BLaER1 treated with 17β-estradiol and CSF1 and Interleukin-3, amounts not matched to agents 10 nM and 100 nM (cell line): ENCODE data around the gene PTPRK.

Experiments
- H3K27ac ChIP-seq, 11 experiments: shearing (Covaris generic); formaldehyde crosslinking; 2 replicates each; pipeline ENCODE4 v1.8.1; 2022
- H3K27me3 ChIP-seq, 11 experiments: shearing (Covaris generic); formaldehyde crosslinking; 2 replicates each; pipeline ENCODE4 v1.8.1; 2022
- H3K36me3 ChIP-seq, 11 experiments: shearing (Covaris generic); formaldehyde crosslinking; 2 replicates each; pipeline ENCODE4 v1.8.1; 2022
- H3K4me1 ChIP-seq, 10 experiments: shearing (Covaris generic); formaldehyde crosslinking; 2 replicates each; pipeline ENCODE4 v1.8.1; 2022
- H3K4me2 ChIP-seq, 11 experiments: shearing (Covaris generic); formaldehyde crosslinking; 2 replicates each; pipeline ENCODE4 v1.8.1; 2022
- H3K4me3 ChIP-seq, 10 experiments: shearing (Covaris generic); formaldehyde crosslinking; 2 replicates each; pipeline ENCODE4 v1.8.1; 2022
- H3K9ac ChIP-seq, 11 experiments: shearing (Covaris generic); formaldehyde crosslinking; 2 replicates each; pipeline ENCODE4 v1.8.1; 2022
- H3K9me3 ChIP-seq, 11 experiments: shearing (Covaris generic); formaldehyde crosslinking; replicated peaks in 1 of 11; 2 replicates each; pipeline ENCODE4 v1.8.1; 2022
- H4K20me1 ChIP-seq, 11 experiments: shearing (Covaris generic); formaldehyde crosslinking; 2 replicates each; pipeline ENCODE4 v1.8.1; 2022
- Cebpa-rat ChIP-seq, 11 experiments: shearing (Covaris generic); IDR thresholded peaks; 2 replicates each; pipeline ENCODE4 v1.8.1; 2022

PTPRK gene

GRCh38 chr6:128483472-128484135 is 36.8 kb downstream of the PTPRK start:
- H3K4me1 ChIP-seq: peaks cover 0 to 14% (median 6%) of the 10 kb centered on the region in 10 experiments; a peak in 10 of 20 replicates
- TF ChIP-seq Cebpa-rat (IDR thresholded peaks at IDR 0.05): no peak
- H4K20me1 ChIP-seq: no peaks in the 10 kb centered on the region
- H3K27me3 ChIP-seq: no peaks in the 10 kb centered on the region
- H3K4me2 ChIP-seq: no peak overlapping the region
- H3K9ac ChIP-seq: no peak overlapping the region
- H3K9me3 ChIP-seq: no peaks in the 10 kb centered on the region
- H3K4me3 ChIP-seq: no peak overlapping the region
- H3K36me3 ChIP-seq: no peaks in the 10 kb centered on the region
- no peak overlapping the region for H3K27ac ChIP-seq

- TF ChIP-seq Cebpa-rat (IDR thresholded peaks at IDR 0.05): no peak
- Histone ChIP-seq H3K9ac (no peak overlapping the region), H3K27ac (no peak overlapping the region), H3K9me3 (no peaks in the 10 kb centered on the region), H3K27me3 (no peaks in the 10 kb centered on the region), H3K4me1 (peaks cover 0 to 19% (median 6%) of the 10 kb centered on the region in 10 experiments; a peak in 10 of 20 replicates), H3K36me3 (no peaks in the 10 kb centered on the region), H3K4me2 (no peak overlapping the region), H4K20me1 (no peaks in the 10 kb centered on the region), H3K4me3 (no peak overlapping the region)
Measured at GRCh38 chr6:128482642-128483041, 37.8 kb downstream of the PTPRK start.

DNA sequence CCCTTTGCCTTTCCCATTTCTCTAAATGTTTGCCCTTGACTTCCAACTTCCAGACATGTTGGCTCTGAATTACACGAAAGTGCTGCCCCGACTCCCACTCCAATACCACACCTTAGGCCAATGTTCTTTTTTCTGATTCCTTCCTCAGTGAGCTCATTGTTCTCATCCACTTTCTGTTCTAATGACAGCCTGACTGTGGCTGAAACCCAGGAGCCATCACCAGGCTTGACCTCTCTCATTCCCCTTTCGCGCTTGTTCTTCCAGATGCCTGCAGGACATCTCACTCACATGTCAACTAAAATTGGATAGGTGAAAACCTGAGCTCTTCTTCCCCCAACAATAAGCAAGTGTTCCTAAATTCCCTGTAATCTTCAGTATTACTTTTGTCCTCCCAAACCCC is 40.4 kb downstream of the PTPRK start:
- TF ChIP-seq Cebpa-rat (IDR thresholded peaks at IDR 0.05): no peak
- Histone ChIP-seq H3K27ac (no peak overlapping the region), H3K27me3 (no peaks in the 10 kb centered on the region), H3K4me2 (no peak overlapping the region), H3K36me3 (no peaks in the 10 kb centered on the region), H3K4me1 (peaks cover 0 to 9% (median 2%) of the 10 kb centered on the region in 10 experiments; a peak in 8 of 20 replicates), H3K4me3 (no peak overlapping the region), H3K9ac (no peak overlapping the region), H3K9me3 (no peaks in the 10 kb centered on the region), H4K20me1 (no peaks in the 10 kb centered on the region)

DNA sequence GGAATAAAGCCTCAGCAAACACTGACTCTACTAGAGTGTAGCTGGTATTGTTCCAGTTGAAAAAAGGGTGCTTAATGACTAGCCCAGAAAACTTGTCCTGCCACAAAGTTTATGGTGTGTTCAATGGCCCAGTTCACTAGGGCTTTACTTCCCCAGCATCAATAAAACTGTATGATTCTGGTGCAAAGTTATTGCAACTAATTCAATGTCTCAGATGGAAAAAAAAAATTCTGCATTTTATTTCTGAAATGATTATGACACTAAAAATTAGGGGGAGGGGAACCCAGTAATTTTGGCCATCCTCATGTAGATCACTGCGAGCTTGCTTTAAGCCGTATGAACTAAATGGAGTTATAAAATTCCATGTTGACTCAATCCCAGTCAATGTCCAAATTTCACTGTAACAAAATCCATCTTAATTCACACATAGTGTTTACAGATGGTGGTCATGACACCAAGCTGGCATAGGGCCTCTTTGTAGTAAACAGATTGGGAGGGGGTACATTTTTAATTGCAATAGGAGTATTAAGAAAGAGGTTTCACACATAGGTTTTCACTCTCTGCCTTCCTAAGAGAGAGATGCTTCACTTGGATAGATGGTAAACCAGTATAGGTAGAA is 41.2 kb downstream of the PTPRK start:
- no peak for TF ChIP-seq Cebpa-rat (IDR thresholded peaks at IDR 0.05)
- peak overlapping the region in 8 of 11 experiments; percentile 9 to 64 (median 48); a peak in 12 of 22 replicates for H3K4me2 ChIP-seq

DNA sequence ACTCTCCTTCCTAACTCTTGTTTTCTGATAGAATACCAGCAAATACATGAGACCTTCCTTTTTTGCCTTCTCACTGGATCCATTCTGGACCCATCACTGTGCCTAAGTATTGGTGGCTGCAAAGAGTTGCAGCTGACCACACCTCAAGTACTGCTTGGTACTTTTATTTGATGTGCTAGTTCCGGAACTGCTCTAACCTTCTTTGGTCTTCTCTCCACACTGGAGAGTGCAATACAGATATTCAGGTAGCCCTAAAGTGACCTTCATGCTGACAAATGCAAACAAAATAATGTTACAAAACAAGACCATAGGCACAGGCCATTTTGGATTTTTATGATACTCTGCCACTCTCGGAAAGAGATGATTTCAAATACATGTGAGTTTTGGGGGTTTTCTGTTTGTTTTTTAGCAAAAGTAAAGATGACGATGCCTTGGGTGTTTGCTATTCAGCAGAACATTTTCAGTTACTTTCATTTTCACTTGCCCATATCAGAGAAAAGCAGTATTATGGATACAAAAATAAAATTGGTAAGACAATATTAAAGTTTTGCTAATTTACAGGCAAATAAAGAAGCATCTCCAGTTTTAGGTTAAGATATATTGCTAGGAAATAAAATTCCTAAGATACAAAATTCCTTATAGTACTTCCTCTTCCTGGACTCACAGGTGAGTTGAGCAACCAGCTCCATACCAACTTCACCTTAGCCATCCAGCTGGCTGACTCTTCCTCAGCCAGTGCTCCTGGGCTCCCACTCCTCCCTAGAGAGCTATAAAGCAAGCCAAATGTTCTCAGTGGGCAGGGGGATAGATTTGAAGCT is 42.0 kb downstream of the PTPRK start:
- H4K20me1 ChIP-seq: no peaks in the 10 kb centered on the region
- no peaks in the 10 kb centered on the region for H3K9me3 ChIP-seq
- no peak for TF ChIP-seq Cebpa-rat (IDR thresholded peaks at IDR 0.05)
- H3K4me2 ChIP-seq: peak overlapping the region in 9 of 11 experiments; percentile 9 to 64 (median 45); a peak in 13 of 22 replicates
- H3K9ac ChIP-seq: no peak overlapping the region
- no peaks in the 10 kb centered on the region for H3K27me3 ChIP-seq
- H3K27ac ChIP-seq: no peak overlapping the region
- no peak overlapping the region for H3K4me3 ChIP-seq
- no peaks in the 10 kb centered on the region for H3K36me3 ChIP-seq
- H3K4me1 ChIP-seq: peaks cover 0 to 9% (median 2%) of the 10 kb centered on the region in 10 experiments; a peak in 8 of 20 replicates

More for the DNA sequence above, 41.2 kb downstream of the PTPRK start:
- Histone ChIP-seq H3K27me3 (no peaks in the 10 kb centered on the region), H3K4me3 (no peak overlapping the region), H3K27ac (no peak overlapping the region), H3K36me3 (no peaks in the 10 kb centered on the region), H3K9ac (no peak overlapping the region), H3K9me3 (no peaks in the 10 kb centered on the region), H3K4me1 (peaks cover 0 to 9% (median 2%) of the 10 kb centered on the region in 10 experiments; a peak in 8 of 20 replicates), H4K20me1 (no peaks in the 10 kb centered on the region)

DNA sequence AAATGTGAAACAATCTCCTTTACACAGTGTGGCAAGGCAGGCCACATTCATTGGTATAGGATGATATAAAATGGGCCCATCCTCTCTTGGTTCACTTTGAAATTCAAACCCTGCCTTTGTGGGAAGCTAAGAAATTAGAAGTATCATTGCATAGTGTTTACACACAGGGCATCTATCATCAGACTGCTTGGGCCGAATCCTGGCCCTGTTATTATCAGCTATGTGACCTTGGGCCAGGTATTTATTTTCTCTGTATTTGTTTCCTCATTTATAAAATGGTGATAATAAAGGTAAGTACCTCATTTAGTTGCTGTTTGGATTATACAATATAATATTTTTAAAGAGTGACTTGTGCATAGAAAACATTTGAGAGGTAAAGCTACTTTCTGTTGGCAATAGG is 45.5 kb downstream of the PTPRK start:
- H3K27me3 ChIP-seq: no peaks in the 10 kb centered on the region
- H3K9ac ChIP-seq: no peak overlapping the region
- no peaks in the 10 kb centered on the region for H3K36me3 ChIP-seq
- no peak overlapping the region for H3K4me2 ChIP-seq
- H3K4me1 ChIP-seq: peaks cover 0 to 9% (median 2%) of the 10 kb centered on the region in 10 experiments; a peak in 8 of 20 replicates
- H3K4me3 ChIP-seq: no peak overlapping the region
- no peaks in the 10 kb centered on the region for H4K20me1 ChIP-seq
- no peak overlapping the region for H3K27ac ChIP-seq
- no peaks in the 10 kb centered on the region for H3K9me3 ChIP-seq
- TF ChIP-seq Cebpa-rat (IDR thresholded peaks at IDR 0.05): no peak

DNA sequence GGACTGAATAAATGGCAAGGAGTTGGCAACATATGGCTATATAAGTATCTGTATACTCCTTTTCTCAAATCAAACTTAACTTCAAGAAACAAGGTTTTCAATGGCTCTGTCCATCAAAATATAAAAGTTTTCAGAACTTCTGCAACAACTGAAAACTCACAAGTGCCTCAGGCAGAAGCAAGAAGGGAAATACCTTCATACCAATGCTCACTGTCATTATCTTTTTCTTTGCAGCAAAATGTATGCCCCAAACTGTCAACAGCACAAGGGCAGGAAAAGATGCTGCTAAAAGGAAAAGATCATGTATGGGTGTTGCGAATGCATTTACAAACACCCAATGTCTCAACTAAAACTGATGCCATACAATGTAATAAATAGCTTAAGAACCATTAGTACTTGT is 45.9 kb downstream of the PTPRK start:
- no peaks in the 10 kb centered on the region for H3K36me3 ChIP-seq
- no peak overlapping the region for H3K27ac ChIP-seq
- H3K4me1 ChIP-seq: peaks cover 0 to 9% (median 2%) of the 10 kb centered on the region in 10 experiments; a peak in 8 of 20 replicates
- no peak for TF ChIP-seq Cebpa-rat (IDR thresholded peaks at IDR 0.05)
- no peak overlapping the region for H3K4me3 ChIP-seq
- H3K27me3 ChIP-seq: no peaks in the 10 kb centered on the region
- no peak overlapping the region for H3K9ac ChIP-seq
- no peaks in the 10 kb centered on the region for H3K9me3 ChIP-seq
- no peak overlapping the region for H3K4me2 ChIP-seq
- H4K20me1 ChIP-seq: no peaks in the 10 kb centered on the region

DNA sequence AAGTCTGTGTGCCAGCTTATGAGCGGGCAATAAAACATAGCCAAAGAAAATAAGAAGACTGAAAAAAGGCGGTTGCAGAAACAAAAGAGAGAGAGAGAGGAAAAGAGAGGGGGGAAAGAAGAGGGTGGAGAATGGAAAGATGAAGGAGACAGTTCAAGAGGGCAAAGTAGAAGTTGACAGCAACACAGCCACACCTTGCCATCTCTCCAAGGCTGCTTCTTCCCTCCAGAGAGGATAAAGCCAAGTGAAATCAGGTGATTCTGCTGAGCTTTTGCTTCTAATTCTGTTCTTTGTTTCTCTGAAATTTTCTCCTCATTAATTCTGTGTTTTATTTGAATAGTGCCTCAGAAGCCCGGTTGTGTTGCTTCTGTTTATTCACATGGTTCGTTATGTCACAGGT is 48.5 kb downstream of the PTPRK start:
- no peaks in the 10 kb centered on the region for H3K4me1 ChIP-seq
- H3K27me3 ChIP-seq: no peaks in the 10 kb centered on the region
- no peak overlapping the region for H3K4me2 ChIP-seq
- H3K27ac ChIP-seq: no peak overlapping the region
- no peak for TF ChIP-seq Cebpa-rat (IDR thresholded peaks at IDR 0.05)
- no peaks in the 10 kb centered on the region for H3K9me3 ChIP-seq
- H4K20me1 ChIP-seq: no peaks in the 10 kb centered on the region
- H3K36me3 ChIP-seq: no peaks in the 10 kb centered on the region
- no peak overlapping the region for H3K9ac ChIP-seq
- H3K4me3 ChIP-seq: no peak overlapping the region
